ENCODE results near the gene TRAPPC3L.

The TRAPPC3L gene

GRCh38 chr6:116556814-116557415 is 11.4 kb upstream of the TRAPPC3L start:
- DNase-seq: no peak

GRCh38 chr6:116556065-116556464 is 10.6 kb upstream of the TRAPPC3L start:
- no peak for DNase-seq

- no peak for DNase-seq
Measured at GRCh38 chr6:116553451-116553850, 8.0 kb upstream of the TRAPPC3L start, which contains the start of gene CALHM4. CALHM4 (plus strand) TSS chr6:116553751; CDS start chr6:116553794, 43 bp downstream.

GRCh38 chr6:116550796-116551195 is 5.3 kb upstream of the TRAPPC3L start:
- DNase-seq: no peak

GRCh38 chr6:116547358-116547757 is 1.9 kb upstream of the TRAPPC3L start:
- no peak for DNase-seq

- DNase-seq: no peak
Measured at GRCh38 chr6:116543149-116543548, 2.3 kb downstream of the TRAPPC3L start.

GRCh38 chr6:116542426-116542825 is 3.1 kb downstream of the TRAPPC3L start:
- DNase-seq: no peak

GRCh38 chr6:116536216-116536621 is 9.3 kb downstream of the TRAPPC3L start:
- peak; percentile 60 for DNase-seq

- no peak for DNase-seq
Measured at GRCh38 chr6:116535109-116535508, 10.4 kb downstream of the TRAPPC3L start.

GRCh38 chr6:116533233-116533957 is 12.1 kb downstream of the TRAPPC3L start:
- no peak for DNase-seq

- DNase-seq: peak; percentile 62
Measured at GRCh38 chr6:116531675-116532570, 13.6 kb downstream of the TRAPPC3L start.

- no peak for DNase-seq
Measured at GRCh38 chr6:116530436-116530835, 15.0 kb downstream of the TRAPPC3L start.

GRCh38 chr6:116529466-116530290 is 15.8 kb downstream of the TRAPPC3L start:
- DNase-seq: no peak

GRCh38 chr6:116528780-116529179 is 16.7 kb downstream of the TRAPPC3L start:
- DNase-seq: no peak

- DNase-seq: no peak
Measured at GRCh38 chr6:116528133-116528532, 17.4 kb downstream of the TRAPPC3L start.

- DNase-seq: no peak
Measured at GRCh38 chr6:116524236-116524635, 21.2 kb downstream of the TRAPPC3L start.

- no peak for DNase-seq
Measured at GRCh38 chr6:116522896-116523295, 22.6 kb downstream of the TRAPPC3L start.

- no peak for DNase-seq
Measured at GRCh38 chr6:116518621-116519368, 26.7 kb downstream of the TRAPPC3L start.

- no peak for DNase-seq
Measured at GRCh38 chr6:116515141-116515540, 30.3 kb downstream of the TRAPPC3L start.

- no peak for DNase-seq
Measured at GRCh38 chr6:116514111-116514510, 31.4 kb downstream of the TRAPPC3L start.

- no peak for DNase-seq
Measured at GRCh38 chr6:116513224-116513875, 32.1 kb downstream of the TRAPPC3L start.
